IMR-90 (cell line): ENCODE measurements around the gene FRMD3.

ENCODE experiments used
- CEBPB ChIP-seq: IDR thresholded peaks from 2 replicates; pipeline ENCODE4 v1.6.1; 2012; ENCODE audit warnings: low read depth, low read length, improper control_type of control experiment
- CHD1 ChIP-seq: IDR thresholded peaks from 2 replicates; pipeline ENCODE4 v1.6.1; 2012; ENCODE audit warnings: low read depth, low read length, improper control_type of control experiment
- MAFK ChIP-seq: IDR thresholded peaks from 2 replicates; pipeline ENCODE4 v1.6.1; 2012; ENCODE audit warnings: low read depth, low read length, improper control_type of control experiment
- POLR2A ChIP-seq: IDR thresholded peaks from 2 replicates; pipeline ENCODE4 v1.6.1; 2012; ENCODE audit warnings: mild to moderate bottlenecking, low read depth, low read length
- RCOR1 ChIP-seq: IDR thresholded peaks from 2 replicates; pipeline ENCODE4 v1.6.1; 2012; ENCODE audit warnings: mild to moderate bottlenecking, low read length, improper control_type of control experiment; ENCODE audit not compliant: insufficient replicate concordance
- USF2 ChIP-seq: fragments of 150-350 bp; IDR thresholded peaks from 2 replicates; pipeline ENCODE4 v1.6.1; 2017; ENCODE audit warnings: mild to moderate bottlenecking, antibody characterized with exemption, low read length, low read depth
- TF ChIP-seq, protein P1 (sequence below): conservative IDR thresholded peaks from 2 replicates; pipeline ENCODE4 v1.5.1; 2012; ENCODE audit warnings: mild to moderate bottlenecking, low read depth, low read length, improper control_type of control experiment

DNA sequence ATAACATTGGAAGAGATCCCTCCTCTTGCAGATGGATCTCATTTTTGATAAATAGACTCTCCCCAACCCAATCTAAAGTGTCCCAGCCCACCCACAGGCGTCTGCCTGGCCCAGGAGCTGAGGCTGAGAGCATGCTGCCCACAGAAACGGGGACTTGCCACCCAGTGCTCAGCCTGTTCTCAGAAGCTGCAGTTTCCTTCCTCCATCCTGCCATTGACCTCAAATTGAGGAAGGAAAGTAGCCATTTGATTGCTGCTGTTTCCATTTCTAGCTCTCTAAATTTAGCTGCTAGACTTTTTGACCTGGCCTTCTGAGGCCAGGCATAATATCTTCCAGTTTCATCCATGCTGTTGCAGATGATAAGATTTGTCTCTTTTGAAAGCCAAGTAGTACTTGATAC is 31.1 kb upstream of the FRMD3 start:
- TF ChIP-seq RCOR1, result no peak
- TF ChIP-seq, protein P1, sequence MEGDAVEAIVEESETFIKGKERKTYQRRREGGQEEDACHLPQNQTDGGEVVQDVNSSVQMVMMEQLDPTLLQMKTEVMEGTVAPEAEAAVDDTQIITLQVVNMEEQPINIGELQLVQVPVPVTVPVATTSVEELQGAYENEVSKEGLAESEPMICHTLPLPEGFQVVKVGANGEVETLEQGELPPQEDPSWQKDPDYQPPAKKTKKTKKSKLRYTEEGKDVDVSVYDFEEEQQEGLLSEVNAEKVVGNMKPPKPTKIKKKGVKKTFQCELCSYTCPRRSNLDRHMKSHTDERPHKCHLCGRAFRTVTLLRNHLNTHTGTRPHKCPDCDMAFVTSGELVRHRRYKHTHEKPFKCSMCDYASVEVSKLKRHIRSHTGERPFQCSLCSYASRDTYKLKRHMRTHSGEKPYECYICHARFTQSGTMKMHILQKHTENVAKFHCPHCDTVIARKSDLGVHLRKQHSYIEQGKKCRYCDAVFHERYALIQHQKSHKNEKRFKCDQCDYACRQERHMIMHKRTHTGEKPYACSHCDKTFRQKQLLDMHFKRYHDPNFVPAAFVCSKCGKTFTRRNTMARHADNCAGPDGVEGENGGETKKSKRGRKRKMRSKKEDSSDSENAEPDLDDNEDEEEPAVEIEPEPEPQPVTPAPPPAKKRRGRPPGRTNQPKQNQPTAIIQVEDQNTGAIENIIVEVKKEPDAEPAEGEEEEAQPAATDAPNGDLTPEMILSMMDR, result no peak
- no peak for TF ChIP-seq CHD1
- no peak for TF ChIP-seq MAFK
- no peak for TF ChIP-seq POLR2A
- no peak for TF ChIP-seq CEBPB
- no peak for TF ChIP-seq USF2
